Heart left ventricle (tissue), 13 donors: ENCODE results near the gene ATP2B2.
"Not testable (repeated sequence)": the region's sequence is repeated elsewhere in the genome, so short reads cannot be mapped to it uniquely, and the experiment has no call there.

Source experiments
- CTCF ChIP-seq, 12 donors: fragments of 200-600 bp; sonication (generic) in 4 of 12; IDR thresholded peaks; one replicate each; pipeline versions ENCODE4 v1.5.0 to v1.8.0; 2018 to 2022; ENCODE audit warnings: antibody characterized with exemption in 12 of 12, mild to moderate bottlenecking in 5 of 12
- POLR2A ChIP-seq, 2 donors: fragments of 450-650 bp; IDR thresholded peaks; one replicate each; pipeline ENCODE4 v1.6.1; 2017; ENCODE audit warnings: antibody characterized with exemption in 2 of 2, mild to moderate bottlenecking in 2 of 2, moderate library complexity in 2 of 2
- donor health status: ischemic (EF 13 %, LVEDD 7.1; RV severe dilation, severe dysfunction).
- donor health status: DM: no; HTN: yes; CAD: no.
- donor health status: DM: no; HTN: no; CAD: no.
- donor health status: ischemic (EF 25% LVEDD 6.9; RV normal size, moderate dysfunction).
- donor health status: ischemic (EF 25% LVEDD 5.7; RV mildly dilated, moderate dysfunction).
- donor health status: ischemic (EF 35%, LVEDD 5.7; RV mildly dilated, moderate dysfunction).
- donor health status: nonischemic (EF 11% LVEDD 7.7; RV severe dilation, severe dysfunction).
- donor health status: DM: yes; HTN: yes; CAD: no.
- donor health status: PGD.
- donor health status: ischemic (EF 29% LVEDD 5.4; RV normal size, mild dysfunction).
- donor health status: nonischemic (EF 23%, LVEDD 6.1; RV moderate dilation, normal function).

GRCh38 chr3:10540347-10540746, 35.0 kb upstream of the ATP2B2 start:
- TF ChIP-seq CTCF, POLR2A (IDR thresholded peaks at IDR 0.05): not testable (repeated sequence)
